DMS79 treated with DMSO at 0.1 percent for 48 hours (cell line): ENCODE results near the gene PEX13.
"Not testable (repeated sequence)": the region's sequence is repeated elsewhere in the genome, so short reads cannot be mapped to it uniquely, and the experiment has no call there.

Experiments used
- DNase-seq: peaks from one replicate; lab custom pipeline; 2025; lab: John Stamatoyannopoulos, UW

The PEX13 gene

DNA sequence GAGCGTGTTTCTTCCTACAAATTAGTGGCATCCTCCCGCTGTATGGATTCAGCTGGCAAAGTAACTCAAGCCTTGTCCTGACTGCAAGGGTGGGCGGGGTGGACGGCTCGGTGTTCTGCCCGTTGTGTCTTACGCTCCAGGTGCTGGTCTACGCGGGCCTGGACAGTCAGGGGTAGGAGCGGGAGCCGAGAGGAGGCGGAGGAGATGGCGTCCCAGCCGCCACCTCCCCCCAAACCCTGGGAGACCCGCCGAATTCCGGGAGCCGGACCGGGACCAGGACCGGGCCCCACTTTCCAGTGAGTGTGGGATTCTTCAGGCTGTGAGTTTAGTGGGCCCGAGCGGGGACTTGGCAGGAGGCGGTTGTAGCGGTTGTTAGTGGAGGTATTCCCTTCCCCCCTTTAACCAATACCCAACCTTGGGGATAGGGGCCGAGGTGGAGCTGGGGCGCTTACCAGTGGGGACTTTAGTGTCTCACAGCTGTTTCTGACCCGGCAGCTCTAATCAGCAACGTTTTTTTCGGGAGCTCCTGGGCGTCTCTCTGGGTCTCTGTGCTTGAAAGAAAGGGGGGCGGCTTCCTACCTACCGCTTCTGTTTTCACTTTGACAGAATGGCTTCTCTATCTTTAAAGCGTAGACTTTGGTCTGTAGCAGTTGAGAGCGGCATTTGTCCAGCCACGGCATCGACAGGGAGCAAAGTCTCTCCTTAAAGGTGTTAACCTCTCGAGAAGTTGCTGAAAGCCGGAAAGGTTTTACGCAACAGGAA is at the start of gene PEX13, which contains the start of gene PUS10:
TSS of gene PEX13 (plus strand) at position 165 of the 762 bp plus-strand sequence. CDS start at position 205, 40 bp downstream.
TSS of gene PUS10 (minus strand) at position 700 of the 762 bp plus-strand sequence. CDS start 6,365 bp downstream, outside the sequence.
- peak; percentile 48 for DNase-seq

GRCh38 chr2:60972889-60973656 is 44.4 kb upstream of the PEX13 start:
- DNase-seq: no peak

DNA sequence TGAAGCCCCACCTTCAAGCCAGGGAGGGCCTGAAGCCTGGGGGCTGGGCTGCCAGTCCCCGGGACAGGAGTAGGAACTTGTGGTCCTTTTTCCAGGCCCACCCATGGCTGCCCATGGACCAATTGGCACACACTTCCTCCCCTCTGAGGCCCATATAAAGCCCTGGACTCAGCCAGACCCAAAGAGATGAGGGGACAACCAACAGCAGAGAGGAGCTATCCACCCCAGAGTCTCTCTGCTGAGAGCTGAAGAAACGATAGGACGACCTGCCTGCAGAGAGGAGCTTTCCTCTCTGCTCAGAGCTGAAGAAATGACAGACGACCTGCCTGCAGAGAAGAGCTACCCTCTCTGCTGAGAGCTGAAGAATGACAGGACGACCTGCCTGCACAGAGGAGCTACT is 43.8 kb upstream of the PEX13 start:
- no peak for DNase-seq

DNA sequence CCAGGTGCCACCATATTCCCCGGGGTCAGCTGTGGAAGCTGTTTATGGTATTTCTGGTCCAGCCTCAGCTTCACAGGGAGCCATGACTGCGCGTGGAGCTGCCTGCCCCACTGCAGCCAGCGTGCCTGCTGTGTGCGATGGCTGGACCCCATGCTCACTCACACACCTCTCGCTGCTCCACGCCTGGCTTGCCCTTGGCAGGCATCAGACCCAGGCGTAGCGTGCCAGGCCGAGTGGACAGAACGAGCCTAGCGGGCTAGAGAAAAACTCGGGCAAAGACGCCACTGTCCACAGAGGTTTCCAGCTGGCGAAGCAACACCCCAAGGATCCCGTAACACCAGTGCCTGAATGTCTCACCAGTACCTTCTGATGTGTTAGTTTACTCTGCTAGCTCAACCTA is 42.9 kb upstream of the PEX13 start:
- DNase-seq: no peak

- DNase-seq: no peak
These were observed 41.2 kb upstream of the PEX13 start for GRCh38 chr2:60976256-60976850.

- DNase-seq: no peak
These were observed 40.5 kb upstream of the PEX13 start for GRCh38 chr2:60976875-60977561.

- DNase-seq: no peak
These were observed 40.0 kb upstream of the PEX13 start for GRCh38 chr2:60977562-60977895.

GRCh38 chr2:60979231-60979630 is 38.3 kb upstream of the PEX13 start:
- DNase-seq: no peak

DNA sequence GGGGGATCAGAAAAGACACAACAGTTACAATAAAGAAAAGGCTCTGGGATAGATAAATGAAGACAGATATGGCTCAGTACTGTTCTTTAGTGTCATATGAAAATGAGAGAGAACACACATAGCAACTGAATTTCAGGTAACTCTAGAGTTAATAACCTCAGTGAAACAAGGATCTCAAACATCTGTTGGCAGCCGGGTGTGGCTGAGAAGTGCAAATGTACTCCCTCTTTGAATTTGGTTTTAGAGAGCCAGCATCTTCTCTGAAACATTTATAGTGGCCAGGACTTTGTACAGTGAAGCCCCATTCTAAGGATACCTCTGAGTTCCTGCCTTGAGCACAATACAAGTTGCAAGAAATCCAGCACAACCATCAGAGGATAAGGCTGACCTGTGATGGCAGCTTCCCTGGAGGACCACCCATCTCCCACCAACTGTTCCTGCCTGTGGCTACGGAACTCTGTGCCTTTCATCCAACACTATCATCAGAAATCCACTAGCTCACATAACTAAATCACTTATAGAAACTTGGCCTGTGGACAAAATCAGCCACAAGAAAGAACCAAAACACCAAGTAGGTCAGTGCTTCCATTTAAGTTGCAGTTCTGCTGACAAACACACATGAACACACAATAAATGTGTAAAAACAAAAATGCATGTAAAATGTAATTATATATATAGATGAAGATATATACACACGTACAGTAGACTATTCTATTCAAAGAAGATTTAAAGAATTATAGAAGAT is 37.3 kb upstream of the PEX13 start:
- DNase-seq: no peak

DNA sequence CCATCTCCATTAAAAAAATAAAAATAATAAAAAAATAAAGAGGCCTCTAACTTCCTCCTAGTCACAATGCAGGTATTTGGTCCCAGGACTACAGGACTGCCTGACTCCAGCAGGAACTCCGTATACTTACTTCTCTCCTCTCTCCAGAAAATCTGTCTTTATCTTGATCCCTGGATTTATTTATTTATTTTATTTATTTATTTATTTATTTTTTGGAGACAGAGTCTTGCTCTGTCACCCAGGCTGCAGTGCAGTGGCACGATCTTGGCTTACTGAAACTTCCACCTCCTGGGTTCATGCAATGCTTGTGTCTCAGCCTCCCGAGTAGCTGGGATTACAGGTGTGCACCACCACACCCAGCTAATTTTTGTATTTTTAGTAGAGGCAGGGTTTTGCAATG is 35.5 kb upstream of the PEX13 start:
- not testable (repeated sequence) for DNase-seq

- no peak for DNase-seq
These were observed 32.8 kb upstream of the PEX13 start for GRCh38 chr2:60984720-60985119.

GRCh38 chr2:60987041-60987440 is 30.5 kb upstream of the PEX13 start:
- no peak for DNase-seq

DNA sequence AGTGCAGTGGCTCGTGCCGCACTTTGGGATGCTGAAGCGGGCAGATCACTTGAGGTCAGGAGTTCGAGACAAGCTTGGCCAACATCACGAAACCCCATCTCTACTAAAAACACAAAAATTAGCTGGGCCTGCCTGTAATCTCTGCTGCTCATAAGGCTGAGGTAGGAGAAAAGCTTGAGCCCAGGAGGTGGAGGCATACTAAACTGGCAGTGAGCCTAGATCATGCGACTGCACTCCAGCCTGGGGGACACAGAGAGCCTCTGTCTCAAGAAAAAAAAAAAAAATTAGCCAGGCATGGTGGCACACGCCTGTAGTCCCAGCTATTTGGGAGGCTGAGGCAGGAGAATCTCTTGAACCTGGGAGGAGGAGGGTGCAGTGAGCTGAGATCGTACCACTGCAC is 29.9 kb upstream of the PEX13 start:
- DNase-seq: not testable (repeated sequence)

DNA sequence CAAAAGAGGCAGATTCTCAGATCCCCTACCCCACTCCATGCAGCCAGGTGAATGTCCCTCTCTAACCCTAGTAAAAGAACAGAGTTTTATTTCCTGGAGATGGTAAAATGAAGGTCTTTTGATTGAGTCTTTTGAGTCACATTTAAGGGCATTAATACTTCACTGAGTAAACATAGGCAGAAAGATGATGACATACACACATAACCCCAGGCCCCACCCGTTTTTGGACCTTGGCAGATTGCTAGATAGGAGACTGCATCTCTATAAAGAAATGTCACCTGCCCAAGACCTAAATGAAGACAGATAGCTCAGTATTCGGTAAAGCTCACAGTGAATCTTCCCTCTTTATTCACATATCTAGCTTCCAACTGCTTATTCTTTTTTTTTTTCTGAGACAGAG is 28.3 kb upstream of the PEX13 start:
- no peak for DNase-seq

GRCh38 chr2:60991644-60992043 is 25.9 kb upstream of the PEX13 start:
- no peak for DNase-seq

DNA sequence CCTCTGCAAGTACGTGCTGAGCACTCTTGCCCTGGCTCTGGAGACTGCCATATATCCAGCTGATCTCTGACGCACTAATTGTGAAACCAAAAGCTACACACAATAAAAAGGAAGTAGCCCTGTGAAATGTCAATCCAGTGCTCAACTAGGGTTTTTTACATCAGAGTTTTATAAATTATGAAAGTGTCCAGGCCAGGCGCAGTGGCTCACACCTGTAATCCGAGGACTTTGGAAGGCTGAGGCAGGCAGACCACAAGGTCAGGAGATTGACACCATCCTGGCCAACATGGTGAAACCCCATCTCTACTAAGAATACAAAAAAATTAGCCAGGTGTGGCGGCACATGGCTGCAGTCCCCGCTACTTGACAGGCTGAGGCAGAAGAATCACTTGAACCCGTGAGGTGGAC is 24.5 kb upstream of the PEX13 start:
- no peak for DNase-seq

- no peak for DNase-seq
These were observed 23.4 kb upstream of the PEX13 start for GRCh38 chr2:60994131-60994530.

GRCh38 chr2:60998628-60999545 is 18.6 kb upstream of the PEX13 start:
- DNase-seq: peak; percentile 51

GRCh38 chr2:61005736-61006135 is 11.8 kb upstream of the PEX13 start:
- DNase-seq: no peak

DNA sequence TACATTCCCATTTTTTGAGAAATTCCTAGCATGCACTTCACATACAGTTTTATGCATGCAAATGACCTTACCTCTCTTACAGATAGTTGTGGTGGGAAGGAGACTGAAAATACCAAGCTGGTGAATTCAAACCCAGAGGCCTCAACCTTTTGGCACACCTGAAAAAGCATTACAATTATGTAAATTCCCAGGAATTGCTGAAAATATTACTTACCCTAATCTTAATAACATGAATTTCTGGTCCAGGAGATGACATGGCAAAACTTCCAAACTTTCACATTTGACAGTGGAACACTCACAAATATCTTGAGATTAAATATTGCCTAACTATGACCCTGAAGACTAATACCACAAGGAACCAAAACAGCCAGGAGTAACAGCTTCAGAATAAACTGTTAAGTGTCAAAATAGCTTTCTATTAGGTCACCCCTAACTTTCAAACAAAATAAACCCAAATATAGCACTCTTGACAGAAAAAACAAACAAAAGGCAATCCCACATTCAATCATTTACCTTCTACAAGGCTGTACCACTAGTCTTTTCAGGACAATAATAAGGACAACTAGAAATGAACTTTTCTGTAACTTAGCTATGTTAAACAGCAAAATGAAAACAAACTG is 10.9 kb upstream of the PEX13 start:
- DNase-seq: no peak
